Neural cell (in vitro differentiated cells): ENCODE measurements around the gene ACKR1.

Source experiments
- POLR2AphosphoS5 ChIP-seq: IDR thresholded peaks from 2 replicates; pipeline ENCODE4 v1.6.1; 2012
- RAD21 ChIP-seq: fragments of 450-650 bp; conservative IDR thresholded peaks from 2 replicates; pipeline ENCODE4 v1.6.1; 2014; ENCODE audit warnings: antibody characterized with exemption, mild to moderate bottlenecking, moderate library complexity
- TAF1 ChIP-seq: IDR thresholded peaks from 2 replicates; pipeline ENCODE4 v1.6.1; 2012; ENCODE audit warnings: low read depth
- TF ChIP-seq, protein P1 (sequence below): fragments of 450-650 bp; IDR thresholded peaks from 2 replicates; pipeline ENCODE4 v1.5.1; 2014; ENCODE audit warnings: antibody characterized with exemption, mild to moderate bottlenecking, moderate library complexity; ENCODE audit not compliant: poor library complexity, severe bottlenecking

DNA sequence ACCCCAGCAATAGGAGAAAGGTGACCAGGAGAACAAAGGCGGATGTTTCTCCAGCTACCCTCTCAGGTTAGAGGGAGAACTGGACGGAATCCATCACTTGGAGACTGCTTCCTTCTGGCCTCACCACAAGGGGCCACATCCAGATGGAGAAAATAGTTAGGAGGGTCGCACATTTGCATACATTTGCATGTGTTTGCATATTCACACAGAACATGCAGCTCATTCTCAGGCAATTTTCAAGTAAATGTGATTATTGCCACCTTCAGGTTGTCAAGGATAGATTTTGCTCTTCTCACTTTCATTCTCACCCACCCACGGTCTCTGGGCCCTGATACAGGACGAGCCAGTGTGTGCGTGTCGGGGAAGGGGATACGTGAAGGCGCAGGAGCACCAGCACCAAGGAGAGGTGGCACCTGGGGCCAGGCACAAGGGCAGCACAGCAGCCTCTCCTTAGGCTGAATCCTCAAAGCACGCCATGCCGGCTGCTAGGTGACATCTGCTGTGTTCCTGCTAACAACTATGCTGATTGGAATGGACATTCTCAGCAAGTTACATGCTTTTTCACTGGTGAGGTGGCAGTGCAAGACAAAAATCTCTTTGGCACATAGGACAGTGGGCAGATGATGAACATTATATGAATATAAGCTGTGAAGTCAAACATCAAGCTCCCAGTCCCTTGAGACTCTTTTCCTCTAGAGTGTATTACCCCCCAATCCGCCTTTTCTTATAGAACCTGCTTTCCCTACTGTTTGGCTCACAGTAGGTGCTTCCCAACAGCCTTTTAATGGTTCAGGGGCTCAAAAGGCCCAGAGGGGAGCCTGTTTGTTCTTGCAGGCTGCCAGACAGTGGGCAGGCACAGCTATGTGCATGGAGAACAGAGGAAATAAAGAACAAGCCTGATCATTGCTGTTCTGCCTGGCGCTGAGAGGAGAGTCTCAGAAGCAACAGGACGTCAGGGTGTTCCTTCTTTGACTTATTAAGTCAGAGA is 14.3 kb downstream of the ACKR1 start:
- TF ChIP-seq TAF1 = no peak
- TF ChIP-seq POLR2AphosphoS5 = no peak
- TF ChIP-seq, protein P1, sequence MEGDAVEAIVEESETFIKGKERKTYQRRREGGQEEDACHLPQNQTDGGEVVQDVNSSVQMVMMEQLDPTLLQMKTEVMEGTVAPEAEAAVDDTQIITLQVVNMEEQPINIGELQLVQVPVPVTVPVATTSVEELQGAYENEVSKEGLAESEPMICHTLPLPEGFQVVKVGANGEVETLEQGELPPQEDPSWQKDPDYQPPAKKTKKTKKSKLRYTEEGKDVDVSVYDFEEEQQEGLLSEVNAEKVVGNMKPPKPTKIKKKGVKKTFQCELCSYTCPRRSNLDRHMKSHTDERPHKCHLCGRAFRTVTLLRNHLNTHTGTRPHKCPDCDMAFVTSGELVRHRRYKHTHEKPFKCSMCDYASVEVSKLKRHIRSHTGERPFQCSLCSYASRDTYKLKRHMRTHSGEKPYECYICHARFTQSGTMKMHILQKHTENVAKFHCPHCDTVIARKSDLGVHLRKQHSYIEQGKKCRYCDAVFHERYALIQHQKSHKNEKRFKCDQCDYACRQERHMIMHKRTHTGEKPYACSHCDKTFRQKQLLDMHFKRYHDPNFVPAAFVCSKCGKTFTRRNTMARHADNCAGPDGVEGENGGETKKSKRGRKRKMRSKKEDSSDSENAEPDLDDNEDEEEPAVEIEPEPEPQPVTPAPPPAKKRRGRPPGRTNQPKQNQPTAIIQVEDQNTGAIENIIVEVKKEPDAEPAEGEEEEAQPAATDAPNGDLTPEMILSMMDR = no peak
- TF ChIP-seq RAD21 = no peak
